ENCODE results near the gene CACNA2D2. TPM values are rescaled to one million over a fixed set of nuclear protein-coding genes. Genes with fewer than 3 reads are reported as not detected.
A peak's percentile ranks its signal among the peaks of the same experiment; 100 is the strongest.

Gene CACNA2D2
- total and polyA plus RNA-seq, 2 of the 4 experiments (the other 2 are of a cell fraction), result 0.15 TPM; not detected in 1

GRCh38 chr3:50365842-50366220, 137.6 kb downstream of the CACNA2D2 start:
- ChIA-PET CTCF (no interaction called here), POLR2A (ENCODE audit: unreplicated experiment) (no interaction called here)
- Histone ChIP-seq H3K27ac (ENCODE audit: insufficient read depth, low read length) (no peak overlapping the region), H3K4me1 (ENCODE audit: control insufficient read depth, insufficient read depth, low read length) (peaks cover 3% of the 10 kb centered on the region; the same call in 1 of the 2 replicates), H3K18ac (ENCODE audit: low read depth, low read length) (no peak overlapping the region), H4K5ac (ENCODE audit: low read depth, low read length) (no peak overlapping the region), H4K8ac (ENCODE audit: low read depth in 2 of 2, low read length in 2 of 2) (no peak overlapping the region), H2AK5ac (ENCODE audit: low read depth, low read length) (no peak overlapping the region), H3K9me1 (ENCODE audit: insufficient read depth, low read length) (0 out of 2 replicates have a peak, but pooled peaks cover 6% of the 10 kb centered on the region), H3K23ac (ENCODE audit: low read depth, low read length) (no peak overlapping the region), H2AFZ (replicated peaks; ENCODE audit: low read length, poor library complexity) (peak overlapping the region; percentile 92), H3K9ac (ENCODE audit: low read depth, low read length) (no peak overlapping the region), H3K36me3 (ENCODE audit: control insufficient read depth, insufficient read depth, low read length) (no peaks in the 10 kb centered on the region), H3K4ac (ENCODE audit: low read depth, low read length) (no peak overlapping the region), H2BK120ac (ENCODE audit: low read depth, low read length) (no peak overlapping the region), H3K4me3 (ENCODE audit: insufficient read depth, low read depth, low read length) (no peak overlapping the region), H4K20me1 (ENCODE audit: insufficient read depth, low read length) (no peaks in the 10 kb centered on the region), H3K56ac (ENCODE audit: extremely low read depth, insufficient read depth, low read length) (no peak overlapping the region), H3K9me3 (ENCODE audit: control insufficient read depth, insufficient read depth, low read length) (no peaks in the 10 kb centered on the region), H2BK5ac (ENCODE audit: low read depth, low read length, poor library complexity, severe bottlenecking) (no peak overlapping the region), H2AK9ac (replicated peaks; ENCODE audit: low read depth, low read length, poor library complexity) (no peak overlapping the region), H3K27me3 (ENCODE audit: control insufficient read depth, insufficient read depth, low read length) (peaks cover 38% of the 10 kb centered on the region), H3K14ac (replicated peaks; ENCODE audit: low read depth, low read length) (no peak overlapping the region), H3K4me2 (ENCODE audit: low read depth, low read length) (no peak overlapping the region), H2BK20ac (ENCODE audit: low read depth, low read length) (no peak overlapping the region), H2BK15ac (ENCODE audit: low read depth, low read length) (no peak overlapping the region), H3K79me1 (ENCODE audit: low read depth in 1 of 2, low read length in 2 of 2) (no peaks in the 10 kb centered on the region), H4K91ac (ENCODE audit: insufficient read depth, low read depth, low read length) (no peak overlapping the region)
- dilution Hi-C loops (cut with HindIII; ENCODE audit: low sequenced_read_pairs, unreplicated experiment), result no loop called here
- ATAC-seq (ENCODE audit: low read depth) (no peak), DNase-seq (no peak)
- in situ Hi-C loops (cut with MboI; ENCODE audit: low sequenced_read_pairs), result no loop called here
- TF ChIP-seq RAD21 (IDR thresholded peaks at IDR 0.05; ENCODE audit: low read length), result no peak
- TF ChIP-seq RCOR1 (IDR thresholded peaks at IDR 0.05; ENCODE audit: insufficient replicate concordance, low read length), result no peak
- no peak for TF ChIP-seq MAFK (IDR thresholded peaks at IDR 0.05; ENCODE audit: low read depth, low read length)
- no peak for TF ChIP-seq SMC3 (IDR thresholded peaks at IDR 0.05; ENCODE audit: low read depth, low read length)
- TF ChIP-seq USF2 (IDR thresholded peaks at IDR 0.05; ENCODE audit: low read depth, low read length), result no peak
- no peak for TF ChIP-seq CHD1 (IDR thresholded peaks at IDR 0.05; ENCODE audit: low read depth, low read length)
- TF ChIP-seq POLR2A (IDR thresholded peaks at IDR 0.05; ENCODE audit: low read depth, low read length), result no peak
- no peak for TF ChIP-seq CEBPB (IDR thresholded peaks at IDR 0.05; ENCODE audit: low read depth, low read length)
- no peak for TF ChIP-seq BHLHE40 (IDR thresholded peaks at IDR 0.05; ENCODE audit: low read depth, low read length)
- no peak for TF ChIP-seq FOS (IDR thresholded peaks at IDR 0.05; ENCODE audit: low read depth, low read length)
- no peak for TF ChIP-seq ELK1 (IDR thresholded peaks at IDR 0.05; ENCODE audit: borderline replicate concordance, low read depth, low read length)
- TF ChIP-seq MXI1 (IDR thresholded peaks at IDR 0.05; ENCODE audit: borderline replicate concordance, low read depth, low read length), result no peak
- no peak for TF ChIP-seq RFX5 (IDR thresholded peaks at IDR 0.05; ENCODE audit: low read depth, low read length)
- no peak for TF ChIP-seq MAZ (IDR thresholded peaks at IDR 0.05; ENCODE audit: borderline replicate concordance, low read depth, low read length)
- intact Hi-C loops (cut with micrococcal nuclease), result no loop called here
- no CpG with 5 or more reads among the region's 5 CpGs for WGBS, 2 experiments (ENCODE audit: extremely low coverage in 2 of 2, insufficient read length in 1 of 2)
- BruUV-seq (replicated peaks), result no TSS peak
